HT-29 (cell line): Measurements from ENCODE around the gene MOBP. TPM values are rescaled to one million over a fixed set of nuclear protein-coding genes. Genes with fewer than 3 reads are reported as not detected.
"Not testable (repeated sequence)": the region's sequence is repeated elsewhere in the genome, so short reads cannot be mapped to it uniquely, and the experiment has no call there.

Experiments used
- DNase-seq: peaks from one replicate; pipeline ENCODE4 v3.0.0-alpha.2; 2015; ENCODE audit warnings: low spot score
- total RNA-seq: library from RNA; depleted of rRNA; stranded (reverse); fragments of >200 nt; shearing (Covaris generic); gene quantifications from 2 replicates; pipeline ENCODE4 v1.2.3, GENCODE V29; 2014; rRNA removed

The MOBP gene
- total RNA-seq, result not detected in 2 replicates

- DNase-seq, result no peak
Measured at GRCh38 chr3:39467394-39468107, at the start of gene MOBP. Gene MOBP (plus strand): TSS chr3:39467680. CDS start chr3:39502070, 34,390 bp downstream.

GRCh38 chr3:39418556-39419225 is 48.8 kb upstream of the MOBP start:
- not testable (repeated sequence) for DNase-seq

GRCh38 chr3:39419742-39420315 is 47.7 kb upstream of the MOBP start:
- DNase-seq, result no peak

GRCh38 chr3:39420543-39420942 is 46.9 kb upstream of the MOBP start:
- no peak for DNase-seq

- no peak for DNase-seq
Measured at GRCh38 chr3:39423436-39423970, 44.0 kb upstream of the MOBP start.

- no peak for DNase-seq
Measured at GRCh38 chr3:39426312-39426711, 41.2 kb upstream of the MOBP start.

GRCh38 chr3:39427506-39427905 is 40.0 kb upstream of the MOBP start:
- DNase-seq, result no peak

GRCh38 chr3:39428745-39429201 is 38.7 kb upstream of the MOBP start:
- no peak for DNase-seq

GRCh38 chr3:39429466-39429865 is 38.0 kb upstream of the MOBP start:
- no peak for DNase-seq

- no peak for DNase-seq
Measured at GRCh38 chr3:39432342-39432741, 35.1 kb upstream of the MOBP start.

GRCh38 chr3:39433642-39434041 is 33.8 kb upstream of the MOBP start:
- DNase-seq, result no peak

- no peak for DNase-seq
Measured at GRCh38 chr3:39434574-39434973, 32.9 kb upstream of the MOBP start.

GRCh38 chr3:39435006-39435748 is 32.3 kb upstream of the MOBP start:
- DNase-seq, result no peak

GRCh38 chr3:39438880-39439279 is 28.6 kb upstream of the MOBP start:
- no peak for DNase-seq

- DNase-seq, result no peak
Measured at GRCh38 chr3:39440316-39440715, 27.2 kb upstream of the MOBP start.

GRCh38 chr3:39443530-39443929 is 23.9 kb upstream of the MOBP start:
- peak; percentile 1 for DNase-seq

- DNase-seq, result no peak
Measured at GRCh38 chr3:39445927-39446326, 21.6 kb upstream of the MOBP start.

- no peak for DNase-seq
Measured at GRCh38 chr3:39446444-39446843, 21.0 kb upstream of the MOBP start.

GRCh38 chr3:39447637-39448483 is 19.6 kb upstream of the MOBP start:
- peak; percentile 74 for DNase-seq

- no peak for DNase-seq
Measured at GRCh38 chr3:39448506-39449233, 18.8 kb upstream of the MOBP start.
